KMS-11 (cell line): ENCODE data around the gene LCP1.

Experiments used
- H2AFZ ChIP-seq: fragments of 200-600 bp; sonication (generic); 2 replicates; pipeline ENCODE4 v1.6.1; 2016; ENCODE audit warnings: antibody characterized with exemption, mixed run types, low read depth
- H3K27ac ChIP-seq: fragments of 200-600 bp; sonication (generic); 2 replicates; pipeline ENCODE4 v1.6.1; 2016; ENCODE audit warnings: mild to moderate bottlenecking, mixed run types
- H3K27me3 ChIP-seq: fragments of 200-600 bp; sonication (generic); 2 replicates; pipeline ENCODE4 v1.6.1; 2017; ENCODE audit warnings: mild to moderate bottlenecking, low read depth, mixed run types, moderate library complexity; ENCODE audit not compliant: insufficient read depth
- H3K36me3 ChIP-seq: fragments of 200-600 bp; sonication (generic); 2 replicates; pipeline ENCODE4 v1.6.1; 2017; ENCODE audit warnings: mild to moderate bottlenecking, mixed run types; ENCODE audit not compliant: insufficient read depth
- H3K4me1 ChIP-seq: fragments of 200-600 bp; sonication (generic); 2 replicates; pipeline ENCODE4 v1.6.1; 2016; ENCODE audit warnings: mild to moderate bottlenecking, low read depth, mixed run types; ENCODE audit not compliant: poor library complexity, severe bottlenecking
- H3K4me2 ChIP-seq: fragments of 200-600 bp; sonication (generic); 2 replicates; pipeline ENCODE4 v1.7.0; 2016; ENCODE audit warnings: mild to moderate bottlenecking, mixed run types
- H3K4me3 ChIP-seq: fragments of 200-600 bp; sonication (generic); IDR thresholded peaks from 2 replicates; pipeline ENCODE4 v1.6.1; 2017; ENCODE audit warnings: low read depth, low read length, mixed read lengths; ENCODE audit not compliant: insufficient read depth
- H3K79me2 ChIP-seq: fragments of 200-600 bp; sonication (generic); 2 replicates; pipeline ENCODE4 v1.6.1; 2016; ENCODE audit warnings: low read depth, mixed run types; ENCODE audit not compliant: insufficient read depth
- H3K9ac ChIP-seq: fragments of 200-600 bp; sonication (generic); 2 replicates; pipeline ENCODE4 v1.6.1; 2016; ENCODE audit warnings: mild to moderate bottlenecking, mixed run types
- H4K20me1 ChIP-seq: fragments of 200-600 bp; sonication (generic); 2 replicates; pipeline ENCODE4 v1.6.1; 2016; ENCODE audit warnings: mild to moderate bottlenecking, mixed run types; ENCODE audit not compliant: insufficient read depth
- TF ChIP-seq, protein P1 (sequence below): fragments of 200-600 bp; sonication (generic); conservative IDR thresholded peaks from 2 replicates; pipeline ENCODE4 v1.6.1; 2017; ENCODE audit warnings: low read depth, mild to moderate bottlenecking, antibody characterized with exemption, low read length, moderate library complexity, mixed read lengths

LCP1 gene

DNA sequence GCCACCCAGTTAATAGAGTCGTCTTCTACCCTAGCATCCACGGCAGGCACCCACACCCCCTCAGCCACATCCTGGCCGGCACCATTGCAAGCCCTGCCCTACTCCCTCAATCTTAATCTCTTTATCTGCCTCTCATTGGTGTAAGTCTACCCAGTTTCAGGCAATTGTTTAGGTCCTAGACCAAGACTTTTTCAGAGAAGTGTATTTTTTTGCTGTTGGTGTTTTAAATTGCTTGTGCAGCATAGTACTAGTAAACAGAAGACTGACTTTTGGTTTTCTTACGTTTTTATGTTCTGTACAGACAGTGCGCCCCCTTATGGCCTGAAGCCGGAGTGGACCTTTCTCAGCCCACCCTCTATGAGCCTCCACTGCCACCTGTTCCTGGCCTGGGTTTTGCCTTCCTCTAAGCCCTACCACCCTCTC is 2.3 kb upstream of the LCP1 start:
- TF ChIP-seq, protein P1, sequence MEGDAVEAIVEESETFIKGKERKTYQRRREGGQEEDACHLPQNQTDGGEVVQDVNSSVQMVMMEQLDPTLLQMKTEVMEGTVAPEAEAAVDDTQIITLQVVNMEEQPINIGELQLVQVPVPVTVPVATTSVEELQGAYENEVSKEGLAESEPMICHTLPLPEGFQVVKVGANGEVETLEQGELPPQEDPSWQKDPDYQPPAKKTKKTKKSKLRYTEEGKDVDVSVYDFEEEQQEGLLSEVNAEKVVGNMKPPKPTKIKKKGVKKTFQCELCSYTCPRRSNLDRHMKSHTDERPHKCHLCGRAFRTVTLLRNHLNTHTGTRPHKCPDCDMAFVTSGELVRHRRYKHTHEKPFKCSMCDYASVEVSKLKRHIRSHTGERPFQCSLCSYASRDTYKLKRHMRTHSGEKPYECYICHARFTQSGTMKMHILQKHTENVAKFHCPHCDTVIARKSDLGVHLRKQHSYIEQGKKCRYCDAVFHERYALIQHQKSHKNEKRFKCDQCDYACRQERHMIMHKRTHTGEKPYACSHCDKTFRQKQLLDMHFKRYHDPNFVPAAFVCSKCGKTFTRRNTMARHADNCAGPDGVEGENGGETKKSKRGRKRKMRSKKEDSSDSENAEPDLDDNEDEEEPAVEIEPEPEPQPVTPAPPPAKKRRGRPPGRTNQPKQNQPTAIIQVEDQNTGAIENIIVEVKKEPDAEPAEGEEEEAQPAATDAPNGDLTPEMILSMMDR = peak; percentile 66; the same call in 1 of the 2 replicates
- Histone ChIP-seq H3K79me2 (no peaks in the 10 kb centered on the region), H3K27me3 (no peaks in the 10 kb centered on the region), H3K9ac (no peak overlapping the region), H3K27ac (no peak overlapping the region), H3K4me2 (no peak overlapping the region), H3K4me3 (no peak overlapping the region), H4K20me1 (no peaks in the 10 kb centered on the region), H2AFZ (no peak overlapping the region), H3K4me1 (peaks cover 35% of the 10 kb centered on the region), H3K36me3 (no peaks in the 10 kb centered on the region)

DNA sequence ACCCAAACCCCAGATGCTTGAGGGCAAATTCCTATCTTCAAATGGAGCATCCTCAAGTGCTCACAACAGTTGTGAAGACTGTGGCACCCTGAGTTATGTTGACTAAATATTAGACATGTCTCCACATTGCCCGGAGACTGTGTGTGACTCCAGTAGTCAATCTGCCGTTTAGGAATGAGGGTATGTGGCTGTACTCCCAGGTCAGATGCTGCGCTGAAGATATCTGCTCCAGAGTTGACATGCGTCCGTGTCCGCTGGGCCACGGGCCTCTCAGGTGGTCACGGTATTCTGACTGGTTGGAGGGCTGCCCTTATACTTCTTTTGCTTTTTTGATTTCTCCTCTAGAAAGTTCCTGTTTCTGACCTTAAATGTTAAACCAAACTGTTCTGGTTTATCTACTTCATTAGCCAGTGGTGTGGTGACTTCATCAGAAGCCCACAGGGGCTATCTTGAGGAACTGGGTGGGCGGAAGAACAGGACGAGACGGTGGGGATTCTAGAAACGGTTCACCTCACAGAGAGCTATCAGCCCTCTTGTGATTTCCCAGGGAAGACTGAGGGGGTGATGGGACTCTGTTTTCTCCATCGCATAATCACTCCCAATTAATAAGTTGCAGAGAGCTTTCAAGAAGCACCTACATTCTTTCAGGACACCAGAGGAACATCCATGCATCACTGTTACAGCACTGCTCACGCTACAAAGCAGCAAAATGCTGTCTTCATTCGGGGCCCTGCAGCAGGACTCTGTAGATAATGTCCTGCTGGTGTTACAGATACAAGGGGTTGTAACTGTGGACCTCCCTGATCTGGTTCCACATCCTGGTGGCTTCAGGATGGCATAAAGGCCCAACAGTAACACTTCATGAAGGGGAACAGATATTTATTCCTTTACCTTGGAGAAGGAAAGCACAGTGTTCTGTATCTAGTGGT is 1.3 kb upstream of the LCP1 start:
- H3K27ac ChIP-seq = no peak overlapping the region
- peaks cover 45% of the 10 kb centered on the region for H3K4me1 ChIP-seq
- H3K4me3 ChIP-seq = no peak overlapping the region
- no peaks in the 10 kb centered on the region for H3K36me3 ChIP-seq
- H3K9ac ChIP-seq = no peak overlapping the region
- H3K27me3 ChIP-seq = no peaks in the 10 kb centered on the region
- H3K4me2 ChIP-seq = no peak overlapping the region
- no peaks in the 10 kb centered on the region for H3K79me2 ChIP-seq
- TF ChIP-seq, protein P1 = no peak
- no peak overlapping the region for H2AFZ ChIP-seq
- no peaks in the 10 kb centered on the region for H4K20me1 ChIP-seq

DNA sequence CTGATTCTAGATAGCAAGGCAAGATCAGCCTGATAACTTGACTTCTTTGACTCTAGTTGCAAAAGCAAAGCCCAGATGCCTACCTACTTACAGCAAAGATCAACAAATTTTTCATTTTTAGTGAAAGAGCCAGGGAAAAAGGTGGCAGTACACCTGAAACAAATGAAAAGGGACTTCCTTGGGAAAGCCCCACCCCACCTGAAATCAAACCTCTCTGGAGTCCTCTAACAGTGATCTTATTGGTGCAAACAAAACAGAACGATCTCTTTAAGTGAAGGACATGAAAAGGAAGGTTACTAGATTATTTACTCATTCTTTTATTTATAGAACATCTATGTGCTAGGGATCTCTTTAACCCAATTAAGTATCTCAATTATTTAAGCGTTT is 507 bp upstream of the LCP1 start:
- peak overlapping the region; percentile 18 for H2AFZ ChIP-seq
- H3K27me3 ChIP-seq = no peaks in the 10 kb centered on the region

DNA sequence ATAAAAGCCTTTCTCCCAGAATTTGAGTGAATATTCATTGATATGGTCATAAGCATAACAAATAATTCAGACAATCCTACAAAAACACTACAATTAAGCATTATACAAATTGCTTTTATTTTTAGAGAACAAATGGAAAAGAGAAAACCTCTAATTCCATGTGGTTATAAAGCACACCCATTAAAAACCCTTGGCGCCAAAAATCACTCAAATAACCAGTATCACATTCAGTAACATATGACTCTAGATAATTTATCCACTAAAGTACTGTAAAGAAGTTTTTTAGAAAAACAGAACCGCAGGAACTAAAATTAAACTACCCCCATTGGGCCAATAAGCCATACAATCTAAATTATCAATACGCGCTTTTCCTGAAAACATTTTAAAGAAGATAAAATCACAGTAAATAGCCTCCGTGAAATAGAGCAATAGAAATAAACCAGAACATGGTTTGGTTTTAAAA is 569 bp downstream of the LCP1 start:
- Histone ChIP-seq H3K27ac (no peak overlapping the region), H2AFZ (no peak overlapping the region), H3K9ac (no peak overlapping the region), H3K4me2 (peak overlapping the region; percentile 29; the same call in 1 of the 2 replicates), H3K27me3 (no peaks in the 10 kb centered on the region), H3K4me1 (peaks cover 59% of the 10 kb centered on the region), H3K36me3 (no peaks in the 10 kb centered on the region), H3K4me3 (no peak overlapping the region), H3K79me2 (no peaks in the 10 kb centered on the region), H4K20me1 (no peaks in the 10 kb centered on the region)
- TF ChIP-seq, protein P1 = no peak

More for the DNA sequence above, 507 bp upstream of the LCP1 start:
- TF ChIP-seq, protein P1 = no peak
- H3K9ac ChIP-seq = no peak overlapping the region
- H3K79me2 ChIP-seq = no peaks in the 10 kb centered on the region
- peak overlapping the region; percentile 29; the same call in 1 of the 2 replicates for H3K4me2 ChIP-seq
- H3K36me3 ChIP-seq = no peaks in the 10 kb centered on the region
- peaks cover 51% of the 10 kb centered on the region for H3K4me1 ChIP-seq
- H3K4me3 ChIP-seq = no peak overlapping the region
- H3K27ac ChIP-seq = no peak overlapping the region
- H4K20me1 ChIP-seq = no peaks in the 10 kb centered on the region
